ENCODE data around the gene ARHGAP6.

DNA sequence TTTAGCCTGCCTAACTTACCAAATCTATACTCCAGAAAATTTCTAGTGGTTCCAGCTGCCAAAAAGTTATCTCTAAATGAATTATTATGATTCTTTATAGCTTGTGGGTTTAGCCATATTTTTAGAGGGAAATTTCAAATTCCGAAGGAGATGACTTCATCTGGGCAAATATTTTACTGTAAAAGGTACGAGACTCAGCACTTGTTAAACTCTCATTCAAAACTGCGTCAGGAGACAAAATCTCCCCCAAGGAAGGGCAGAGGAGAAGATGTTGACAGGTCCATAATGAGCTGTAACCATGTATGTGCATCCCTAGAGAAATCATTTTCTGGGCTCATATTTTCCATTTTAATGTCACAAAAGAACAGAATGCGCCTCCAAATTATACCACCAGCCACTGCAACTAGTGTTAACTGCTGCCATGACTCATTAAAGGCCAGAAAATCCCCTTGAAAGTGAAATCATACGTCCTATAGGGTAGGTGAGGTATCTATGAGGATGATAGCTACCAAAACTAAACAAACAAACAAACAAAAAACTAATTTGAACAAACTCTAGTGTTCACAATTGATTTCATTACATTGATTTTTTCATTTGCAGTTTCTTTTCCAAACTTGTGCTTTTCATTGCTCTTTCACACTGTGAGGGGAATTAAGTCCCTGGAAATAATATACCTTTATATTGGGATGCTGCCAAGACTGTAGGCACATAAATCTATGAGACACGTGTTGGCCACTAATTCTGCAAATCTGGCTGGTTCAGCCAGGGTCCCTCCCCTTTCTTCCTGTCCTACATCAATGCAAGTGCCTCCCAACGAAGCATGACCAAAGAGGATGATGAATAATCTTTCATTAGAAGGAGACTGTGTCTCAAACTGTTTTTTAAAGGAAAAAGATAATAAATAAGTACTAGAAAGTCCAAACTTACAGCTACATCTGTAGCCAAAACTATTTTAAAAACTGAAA is 85.8 kb downstream of the ARHGAP6 start:
- TF ChIP-seq, protein P1, sequence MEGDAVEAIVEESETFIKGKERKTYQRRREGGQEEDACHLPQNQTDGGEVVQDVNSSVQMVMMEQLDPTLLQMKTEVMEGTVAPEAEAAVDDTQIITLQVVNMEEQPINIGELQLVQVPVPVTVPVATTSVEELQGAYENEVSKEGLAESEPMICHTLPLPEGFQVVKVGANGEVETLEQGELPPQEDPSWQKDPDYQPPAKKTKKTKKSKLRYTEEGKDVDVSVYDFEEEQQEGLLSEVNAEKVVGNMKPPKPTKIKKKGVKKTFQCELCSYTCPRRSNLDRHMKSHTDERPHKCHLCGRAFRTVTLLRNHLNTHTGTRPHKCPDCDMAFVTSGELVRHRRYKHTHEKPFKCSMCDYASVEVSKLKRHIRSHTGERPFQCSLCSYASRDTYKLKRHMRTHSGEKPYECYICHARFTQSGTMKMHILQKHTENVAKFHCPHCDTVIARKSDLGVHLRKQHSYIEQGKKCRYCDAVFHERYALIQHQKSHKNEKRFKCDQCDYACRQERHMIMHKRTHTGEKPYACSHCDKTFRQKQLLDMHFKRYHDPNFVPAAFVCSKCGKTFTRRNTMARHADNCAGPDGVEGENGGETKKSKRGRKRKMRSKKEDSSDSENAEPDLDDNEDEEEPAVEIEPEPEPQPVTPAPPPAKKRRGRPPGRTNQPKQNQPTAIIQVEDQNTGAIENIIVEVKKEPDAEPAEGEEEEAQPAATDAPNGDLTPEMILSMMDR (IDR thresholded peaks at IDR 0.05), result no peak
- no peak for TF ChIP-seq POLR2A (IDR thresholded peaks at IDR 0.05)
